Neural cell (in vitro differentiated cells): Measurements from ENCODE around the gene QPRT.

ENCODE experiments used
- EZH2 ChIP-seq: fragments of 200-600, 300-800 bp; shearing (Covaris generic), sonication (generic); IDR thresholded peaks from 2 replicates; pipeline ENCODE4 v1.6.1; 2014; ENCODE audit warnings: antibody characterized with exemption, low read length, borderline replicate concordance, mild to moderate bottlenecking; ENCODE audit not compliant: insufficient read depth, poor library complexity, severe bottlenecking
- POLR2AphosphoS5 ChIP-seq: IDR thresholded peaks from 2 replicates; pipeline ENCODE4 v1.6.1; 2012
- TAF1 ChIP-seq: IDR thresholded peaks from 2 replicates; pipeline ENCODE4 v1.6.1; 2012; ENCODE audit warnings: low read depth
- TF ChIP-seq, protein P1 (sequence below): fragments of 450-650 bp; IDR thresholded peaks from 2 replicates; pipeline ENCODE4 v1.5.1; 2014; ENCODE audit warnings: antibody characterized with exemption, mild to moderate bottlenecking, moderate library complexity; ENCODE audit not compliant: poor library complexity, severe bottlenecking

- TF ChIP-seq, protein P1, sequence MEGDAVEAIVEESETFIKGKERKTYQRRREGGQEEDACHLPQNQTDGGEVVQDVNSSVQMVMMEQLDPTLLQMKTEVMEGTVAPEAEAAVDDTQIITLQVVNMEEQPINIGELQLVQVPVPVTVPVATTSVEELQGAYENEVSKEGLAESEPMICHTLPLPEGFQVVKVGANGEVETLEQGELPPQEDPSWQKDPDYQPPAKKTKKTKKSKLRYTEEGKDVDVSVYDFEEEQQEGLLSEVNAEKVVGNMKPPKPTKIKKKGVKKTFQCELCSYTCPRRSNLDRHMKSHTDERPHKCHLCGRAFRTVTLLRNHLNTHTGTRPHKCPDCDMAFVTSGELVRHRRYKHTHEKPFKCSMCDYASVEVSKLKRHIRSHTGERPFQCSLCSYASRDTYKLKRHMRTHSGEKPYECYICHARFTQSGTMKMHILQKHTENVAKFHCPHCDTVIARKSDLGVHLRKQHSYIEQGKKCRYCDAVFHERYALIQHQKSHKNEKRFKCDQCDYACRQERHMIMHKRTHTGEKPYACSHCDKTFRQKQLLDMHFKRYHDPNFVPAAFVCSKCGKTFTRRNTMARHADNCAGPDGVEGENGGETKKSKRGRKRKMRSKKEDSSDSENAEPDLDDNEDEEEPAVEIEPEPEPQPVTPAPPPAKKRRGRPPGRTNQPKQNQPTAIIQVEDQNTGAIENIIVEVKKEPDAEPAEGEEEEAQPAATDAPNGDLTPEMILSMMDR, result no peak
- no peak for TF ChIP-seq POLR2AphosphoS5
- no peak for TF ChIP-seq EZH2
- TF ChIP-seq TAF1, result no peak
Observed at GRCh38 chr16:29708917-29709600, 30.1 kb downstream of the QPRT start.
